DND-41 (cell line): ENCODE data around the gene NISCH.

Experiments used
- ATAC-seq: fragments of 200-7000 bp; cut with Tn5 transposase; 3 replicates; pipeline ENCODE4 v1.9.1; 2021; ENCODE audit warnings: low read depth; ENCODE audit not compliant: insufficient read depth
- DNase-seq: peaks from one replicate; pipeline ENCODE4 v3.0.0-alpha.2; 2020
- H2AFZ ChIP-seq: 2 replicates; pipeline ENCODE4 v1.6.0; 2012; ENCODE audit warnings: low read depth, low read length
- H3K27ac ChIP-seq: 2 replicates; pipeline ENCODE4 v1.5.1; 2012; ENCODE audit warnings: low read length, inconsistent platforms
- H3K27me3 ChIP-seq: fragments of 200-600 bp; sonication (generic); 2 replicates; pipeline ENCODE4 v1.6.0; 2012; ENCODE audit warnings: low read length, mild to moderate bottlenecking, inconsistent platforms; ENCODE audit not compliant: insufficient read depth, poor library complexity
- H3K36me3 ChIP-seq: 2 replicates; pipeline ENCODE4 v1.5.1; 2012; ENCODE audit warnings: low read length, inconsistent platforms; ENCODE audit not compliant: insufficient read depth
- H3K4me1 ChIP-seq: 2 replicates; pipeline ENCODE4 v1.5.1; 2012; ENCODE audit warnings: mild to moderate bottlenecking, low read length; ENCODE audit not compliant: insufficient read depth
- H3K4me2 ChIP-seq: 2 replicates; pipeline ENCODE4 v1.6.0; 2012; ENCODE audit warnings: mild to moderate bottlenecking, moderate library complexity, low read length, inconsistent platforms; ENCODE audit not compliant: insufficient read depth
- H3K4me3 ChIP-seq, 2 experiments: fragments of 200-600 bp in 1 of 2; shearing (Covaris generic) in 1 of 2; 2 replicates each; pipeline ENCODE4 v1.5.1; 2012 to 2016; ENCODE audit warnings: inconsistent platforms in 2 of 2, low read length in 2 of 2, mild to moderate bottlenecking in 2 of 2, low read depth in 1 of 2, moderate library complexity in 1 of 2
- H3K79me2 ChIP-seq: 2 replicates; pipeline ENCODE4 v1.6.0; 2012; ENCODE audit warnings: low read length, inconsistent platforms; ENCODE audit not compliant: insufficient read depth
- H3K9ac ChIP-seq: 2 replicates; pipeline ENCODE4 v1.6.0; 2012; ENCODE audit warnings: low read depth, mild to moderate bottlenecking, inconsistent platforms, low read length, moderate library complexity
- H3K9me3 ChIP-seq: 2 replicates; pipeline ENCODE4 v1.5.1; 2012; ENCODE audit warnings: low read length, moderate library complexity, mild to moderate bottlenecking, inconsistent platforms; ENCODE audit not compliant: insufficient read depth, severe bottlenecking
- H4K20me1 ChIP-seq: 2 replicates; pipeline ENCODE4 v1.6.0; 2012; ENCODE audit warnings: low read length; ENCODE audit not compliant: insufficient read depth
- CTCF ChIP-seq: IDR thresholded peaks from 2 replicates; pipeline ENCODE4 v1.5.1; 2012; ENCODE audit warnings: borderline replicate concordance, low read length, moderate library complexity, mild to moderate bottlenecking; ENCODE audit not compliant: poor library complexity, severe bottlenecking; ENCODE audit errors: extremely low read depth
- EZH2 ChIP-seq: IDR thresholded peaks from 3 replicates; pipeline ENCODE4 v1.6.1; 2012; ENCODE audit warnings: borderline replicate concordance, low read depth, mild to moderate bottlenecking, moderate library complexity, low read length, inconsistent platforms; ENCODE audit not compliant: severe bottlenecking

The NISCH gene

GRCh38 chr3:52512727-52513126 is 57.3 kb downstream of the NISCH start:
- Histone ChIP-seq H3K36me3 (no peaks in the 10 kb centered on the region), H3K4me1 (no peaks in the 10 kb centered on the region), H3K9me3 (no peaks in the 10 kb centered on the region), H3K27ac (no peak overlapping the region), H4K20me1 (peaks cover 9% of the 10 kb centered on the region; the same call in 1 of the 2 replicates), H3K27me3 (peaks cover 6% of the 10 kb centered on the region), H3K4me3 (no peak overlapping the region), H3K4me2 (no peak overlapping the region), H3K9ac (no peak overlapping the region), H2AFZ (no peak overlapping the region), H3K79me2 (no peaks in the 10 kb centered on the region)
- no peak for DNase-seq
- ATAC-seq = no peak
- no peak for TF ChIP-seq EZH2

GRCh38 chr3:52513281-52513680 is 57.9 kb downstream of the NISCH start:
- Histone ChIP-seq H3K27me3 (peaks cover 6% of the 10 kb centered on the region), H2AFZ (no peak overlapping the region), H3K9me3 (no peaks in the 10 kb centered on the region), H4K20me1 (peaks cover 9% of the 10 kb centered on the region; the same call in 1 of the 2 replicates), H3K27ac (no peak overlapping the region), H3K79me2 (no peaks in the 10 kb centered on the region), H3K4me3 (no peak overlapping the region), H3K36me3 (no peaks in the 10 kb centered on the region), H3K9ac (no peak overlapping the region), H3K4me1 (no peaks in the 10 kb centered on the region), H3K4me2 (no peak overlapping the region)
- TF ChIP-seq EZH2 (no peak), CTCF (no peak)
- ATAC-seq (no peak), DNase-seq (no peak)

DNA sequence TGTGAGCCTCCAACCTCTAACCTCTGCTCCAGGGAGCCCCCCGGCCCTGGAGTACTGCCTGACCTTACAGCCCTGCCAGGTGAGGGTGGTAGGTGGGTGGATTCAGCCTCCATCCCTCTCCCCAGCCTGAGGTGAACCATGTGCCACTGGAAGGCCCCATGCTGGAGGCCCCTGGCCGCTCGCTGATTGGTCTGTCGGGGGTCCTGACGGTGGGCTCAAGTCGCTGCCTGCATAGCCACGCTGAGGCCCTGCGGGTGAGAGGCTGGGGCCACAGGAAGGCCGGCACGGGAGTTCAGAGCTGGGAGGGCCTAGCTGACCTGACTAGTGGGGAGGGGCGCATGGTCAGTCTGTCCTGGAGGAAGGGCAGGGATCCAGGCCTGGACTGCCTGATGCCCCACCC is 59.2 kb downstream of the NISCH start:
- Histone ChIP-seq H3K36me3 (no peaks in the 10 kb centered on the region), H3K27ac (no peak overlapping the region), H3K4me3 (no peak overlapping the region), H3K9me3 (no peaks in the 10 kb centered on the region), H3K79me2 (no peaks in the 10 kb centered on the region), H4K20me1 (peaks cover 9% of the 10 kb centered on the region; the same call in 1 of the 2 replicates), H3K9ac (no peak overlapping the region), H2AFZ (no peak overlapping the region), H3K4me2 (no peak overlapping the region), H3K4me1 (no peaks in the 10 kb centered on the region), H3K27me3 (peaks cover 6% of the 10 kb centered on the region)
- DNase-seq = no peak
- no peak for TF ChIP-seq CTCF
- ATAC-seq = no peak

- Histone ChIP-seq H3K9ac (no peak overlapping the region), H4K20me1 (peaks cover 9% of the 10 kb centered on the region; the same call in 1 of the 2 replicates), H3K79me2 (no peaks in the 10 kb centered on the region), H3K36me3 (no peaks in the 10 kb centered on the region), H3K4me3 (no peak overlapping the region), H2AFZ (no peak overlapping the region), H3K9me3 (no peaks in the 10 kb centered on the region), H3K27ac (no peak overlapping the region), H3K27me3 (peaks cover 6% of the 10 kb centered on the region), H3K4me1 (no peaks in the 10 kb centered on the region), H3K4me2 (no peak overlapping the region)
- DNase-seq = no peak
- no peak for ATAC-seq
- TF ChIP-seq CTCF = no peak
- TF ChIP-seq EZH2 = no peak
Observed at GRCh38 chr3:52515192-52515591, 59.8 kb downstream of the NISCH start.
